H1 (cell line): ENCODE data around the gene PCDHB12. TPM values are rescaled to one million over a fixed set of nuclear protein-coding genes. Genes with fewer than 3 reads are reported as not detected.
"Not testable (repeated sequence)": the region's sequence is repeated elsewhere in the genome, so short reads cannot be mapped to it uniquely, and the experiment has no call there.

Source experiments
- CTCF ChIA-PET: fragments of 300-600 bp; sonication (Branson Sonifier 250); formaldehyde crosslinking; loops from one replicate; lab custom pipeline; 2021; ENCODE audit not compliant: partially characterized antibody; lab: Charles Lee
- POLR2A ChIA-PET: fragments of 300-600 bp; sonication (Branson Sonifier 250); formaldehyde crosslinking; loops from one replicate; lab custom pipeline; 2021; ENCODE audit warnings: inconsistent platforms; ENCODE audit not compliant: partially characterized antibody; lab: Charles Lee
- DNase-seq, 2 experiments: peaks; one replicate each; pipeline versions ENCODE4 v3.0.0 to v3.0.0-alpha.2; 2010 to 2022; ENCODE audit warnings: low spot score in 2 of 2, low read depth in 1 of 2, mixed read lengths in 1 of 2
- FAIRE-seq: peaks from 2 replicates; lab custom pipeline; 2011; peaks lifted over from hg19 to GRCh38; lab: Jason Lieb, UNC
- H2AFZ ChIP-seq: 2 replicates; pipeline ENCODE4 v1.8.1; 2012; ENCODE audit warnings: low read length, inconsistent platforms
- H2AK5ac ChIP-seq: 2 replicates; pipeline ENCODE4 v1.6.1; 2013; ENCODE audit warnings: low read depth, low read length
- H2BK120ac ChIP-seq: replicated peaks from 2 replicates; pipeline ENCODE3; 2013; ENCODE audit warnings: low read depth, low read length, inconsistent platforms
- H2BK12ac ChIP-seq: 2 replicates; pipeline ENCODE4 v1.6.1; 2013; ENCODE audit warnings: low read depth, low read length
- H2BK15ac ChIP-seq: 2 replicates; pipeline ENCODE4 v1.6.1; 2013; ENCODE audit warnings: low read length
- H2BK20ac ChIP-seq: 2 replicates; pipeline ENCODE4 v1.6.1; 2013; ENCODE audit warnings: low read length
- H2BK5ac ChIP-seq: 2 replicates; pipeline ENCODE4 v1.6.1; 2013; ENCODE audit warnings: low read depth, low read length
- H3K14ac ChIP-seq: 2 replicates; pipeline ENCODE4 v1.6.1; 2013; ENCODE audit warnings: inconsistent platforms; ENCODE audit not compliant: insufficient read length
- H3K18ac ChIP-seq: 2 replicates; pipeline ENCODE4 v1.6.1; 2013; ENCODE audit warnings: low read length; ENCODE audit errors: extremely low read depth
- H3K23ac ChIP-seq: 2 replicates; pipeline ENCODE4 v1.6.1; 2013; ENCODE audit warnings: inconsistent platforms; ENCODE audit not compliant: insufficient read length
- H3K23me2 ChIP-seq: 2 replicates; pipeline ENCODE4 v1.6.1; 2013; ENCODE audit warnings: low read depth, low read length
- H3K27ac ChIP-seq: 2 replicates; pipeline ENCODE4 v1.6.1; 2011; ENCODE audit warnings: low read depth, low read length, inconsistent platforms
- H3K27me3 ChIP-seq, 4 experiments: replicated peaks in 1 of 4; 1 replicate in 1 of 4; 2 replicates in 3 of 4; pipeline versions ENCODE4 v1.6.1 to v1.8.1; 2011 to 2013; ENCODE audit warnings: low read length in 3 of 4, mild to moderate bottlenecking in 3 of 4, inconsistent platforms in 2 of 4, mixed read lengths in 2 of 4, moderate library complexity in 1 of 4; ENCODE audit not compliant: control insufficient read depth in 3 of 4, insufficient read depth in 3 of 4; ENCODE audit errors: extremely low read depth in 1 of 4
- H3K36me3 ChIP-seq, 4 experiments: 2 replicates each; pipeline versions ENCODE4 v1.6.1 to v1.8.1; 2011 to 2013; ENCODE audit warnings: mild to moderate bottlenecking in 4 of 4, low read length in 3 of 4, moderate library complexity in 2 of 4, control low read depth in 1 of 4, inconsistent platforms in 1 of 4; ENCODE audit not compliant: insufficient read depth in 4 of 4, control insufficient read depth in 2 of 4
- H3K4ac ChIP-seq: replicated peaks from 2 replicates; pipeline ENCODE3; 2013; ENCODE audit warnings: low read length, low read depth, mixed read lengths, inconsistent platforms; ENCODE audit not compliant: insufficient read length
- H3K4me1 ChIP-seq, 4 experiments: replicated peaks in 1 of 4; 1 replicate in 1 of 4; 2 replicates in 3 of 4; pipeline versions ENCODE4 v1.6.1 to v1.8.1; 2011 to 2013; ENCODE audit warnings: low read length in 3 of 4, inconsistent platforms in 2 of 4, mixed read lengths in 1 of 4; ENCODE audit not compliant: insufficient read depth in 4 of 4, control insufficient read depth in 3 of 4
- H3K4me2 ChIP-seq, 2 experiments: 2 replicates each; pipeline versions ENCODE4 v1.6.1 to v1.8.1; 2011 to 2013; ENCODE audit warnings: low read depth in 2 of 2, low read length in 2 of 2, control low read depth in 1 of 2, inconsistent platforms in 1 of 2, mild to moderate bottlenecking in 1 of 2; ENCODE audit not compliant: insufficient read depth in 1 of 2
- H3K4me3 ChIP-seq, 4 experiments: fragments of 200-600, 300-600 bp in 1 of 4; sonication (generic), shearing (Covaris generic), sonication (Bioruptor Twin) in 1 of 4; 2 replicates each; pipeline versions ENCODE4 v1.5.1 to v1.8.1; 2011 to 2016; ENCODE audit warnings: low read length in 4 of 4, low read depth in 3 of 4, control low read depth in 2 of 4, inconsistent platforms in 2 of 4, mild to moderate bottlenecking in 2 of 4, mixed read lengths in 1 of 4, moderate library complexity in 1 of 4; ENCODE audit not compliant: insufficient read depth in 2 of 4; ENCODE audit errors: extremely low read depth in 1 of 4
- H3K56ac ChIP-seq: replicated peaks from 2 replicates; pipeline ENCODE3; 2013; ENCODE audit warnings: low read depth, mild to moderate bottlenecking, mixed read lengths, low read length, inconsistent platforms; ENCODE audit not compliant: insufficient read length
- H3K79me1 ChIP-seq: 2 replicates; pipeline ENCODE4 v1.6.1; 2013; ENCODE audit warnings: low read depth, low read length, control low read depth
- H3K79me2 ChIP-seq, 2 experiments: 2 replicates each; pipeline versions ENCODE4 v1.6.1 to v1.8.1; 2012 to 2013; ENCODE audit warnings: low read length in 2 of 2, mild to moderate bottlenecking in 2 of 2, inconsistent platforms in 1 of 2; ENCODE audit not compliant: insufficient read depth in 2 of 2, control insufficient read depth in 1 of 2
- H3K9ac ChIP-seq, 4 experiments: replicated peaks in 1 of 4; 1 replicate in 1 of 4; 2 replicates in 3 of 4; pipeline versions ENCODE4 v1.6.1 to v1.8.1; 2011 to 2013; ENCODE audit warnings: low read depth in 3 of 4, low read length in 3 of 4, control low read depth in 2 of 4, mild to moderate bottlenecking in 2 of 4, moderate library complexity in 2 of 4, inconsistent platforms in 1 of 4; ENCODE audit errors: extremely low read depth in 1 of 4
- H3K9me3 ChIP-seq, 2 experiments: 2 replicates each; pipeline versions ENCODE4 v1.6.1 to v1.8.1; 2012 to 2013; ENCODE audit warnings: mild to moderate bottlenecking in 2 of 2, moderate library complexity in 2 of 2, control low read depth in 1 of 2, inconsistent platforms in 1 of 2, low read depth in 1 of 2, low read length in 1 of 2, mixed read lengths in 1 of 2; ENCODE audit not compliant: insufficient read depth in 2 of 2
- H4K20me1 ChIP-seq, 2 experiments: replicated peaks in 1 of 2; 2 replicates each; pipeline versions ENCODE3 to v1.8.1; 2011 to 2013; ENCODE audit warnings: inconsistent platforms in 2 of 2, low read length in 2 of 2, mild to moderate bottlenecking in 1 of 2; ENCODE audit not compliant: insufficient read depth in 2 of 2, control insufficient read depth in 1 of 2
- H4K5ac ChIP-seq: 2 replicates; pipeline ENCODE4 v1.6.1; 2013; ENCODE audit warnings: low read length, low read depth, mixed read lengths, inconsistent platforms; ENCODE audit not compliant: insufficient read length
- H4K8ac ChIP-seq: 2 replicates; pipeline ENCODE4 v1.8.0; 2013; ENCODE audit warnings: mild to moderate bottlenecking, moderate library complexity, low read length, inconsistent platforms; ENCODE audit not compliant: insufficient read depth; ENCODE audit errors: extremely low read depth
- H4K91ac ChIP-seq: replicated peaks from 2 replicates; pipeline ENCODE3; 2013; ENCODE audit warnings: low read length, mixed read lengths, inconsistent platforms; ENCODE audit not compliant: insufficient read length
- RAD21 ChIP-seq, 2 experiments: IDR thresholded peaks in 1 of 2; conservative IDR thresholded peaks in 1 of 2; 2 replicates each; pipeline ENCODE4 v1.6.1; 2011; ENCODE audit warnings: low read depth in 2 of 2, low read length in 2 of 2, improper control_type of control experiment in 1 of 2, inconsistent platforms in 1 of 2, mild to moderate bottlenecking in 1 of 2, moderate library complexity in 1 of 2
- WGBS, 2 experiments: shearing (Covaris generic) in 1 of 2; methylation state at CpG; one replicate each; pipeline versions ENCODE4 v1.1.6 to v1.1.7; 2013 to 2015; ENCODE audit warnings: low lambda C conversion rate in 2 of 2, mixed read lengths in 2 of 2, inconsistent platforms in 1 of 2, low coverage in 1 of 2, missing lambda C conversion rate in 1 of 2; ENCODE audit not compliant: insufficient replicate concordance in 2 of 2, insufficient coverage in 1 of 2, insufficient read length in 1 of 2; ENCODE audit errors: extremely low coverage in 1 of 2, missing lambda C conversion rate in 1 of 2; 5-methylcytosine and 5-hydroxymethylcytosine counted together
- polyA plus RNA-seq, 7 experiments: library from polyadenylated mRNA; depleted of rRNA in 3 of 7; stranded (reverse) in 5 of 7; unstranded in 2 of 7; fragments of >200 nt in 5 of 7; fragments of 200-250 nt in 2 of 7; gene quantifications; 1 replicate in 5 of 7; 2 replicates in 1 of 7; 4 replicates in 1 of 7; pipeline versions ENCODE4 v1.2.1 to v1.2.3, GENCODE V29; 2011 to 2013; ENCODE audit warnings: missing spikeins in 2 of 7, mixed read lengths in 2 of 7
- total RNA-seq: library from RNA; stranded (reverse); fragmentation: NEBNext Ultra II Directional; extraction: Animal tissue kit (Norgen Biotek cat#: 25700); gene quantifications from 2 replicates; pipeline ENCODE4 v1.2.1, GENCODE V29; 2021

Gene PCDHB12
- total and polyA plus RNA-seq, 2 of the 8 experiments (the other 6 are each of a cell fraction or from before 2014, with no cell fraction given) = 1.1 to 2.0 TPM

DNA sequence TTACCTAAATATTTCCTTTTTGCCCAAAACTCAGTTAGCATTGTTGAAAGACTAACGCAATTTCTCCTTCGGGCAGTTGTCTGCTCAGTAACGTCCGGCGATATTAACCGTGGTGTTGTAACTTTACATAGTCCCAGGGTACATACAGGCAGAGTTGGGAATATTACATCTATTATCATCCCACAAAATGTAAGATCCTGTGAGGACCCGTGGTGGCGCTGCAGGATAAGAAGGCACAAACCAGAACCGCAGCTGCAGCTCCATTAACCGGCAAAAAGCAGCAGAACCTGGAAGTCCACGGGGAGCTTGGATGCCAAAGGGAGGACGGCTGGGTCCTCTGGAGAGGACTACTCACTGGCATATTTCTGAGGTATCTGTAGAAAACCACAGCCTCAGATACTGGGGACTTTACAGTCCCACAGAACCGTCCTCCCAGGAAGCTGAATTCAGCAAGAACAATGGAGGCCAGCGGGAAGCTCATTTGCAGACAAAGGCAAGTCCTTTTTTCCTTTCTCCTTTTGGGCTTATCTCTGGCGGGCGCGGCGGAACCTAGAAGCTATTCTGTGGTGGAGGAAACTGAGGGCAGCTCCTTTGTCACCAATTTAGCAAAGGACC, 30.8 kb upstream of the PCDHB12 start, which contains the start of gene PCDHB8:
Gene PCDHB8, plus strand, starts transcription at position 214 of the 615 bp plus-strand sequence. Its CDS starts 245 bp downstream, at position 459.
- not testable (repeated sequence) for H3K27me3 ChIP-seq, H3K79me2 ChIP-seq, H4K5ac ChIP-seq, H3K9ac ChIP-seq, H2BK120ac ChIP-seq, H3K18ac ChIP-seq, H3K4ac ChIP-seq, DNase-seq, H2AK5ac ChIP-seq, H2BK15ac ChIP-seq, H4K20me1 ChIP-seq, H3K27ac ChIP-seq, H2BK5ac ChIP-seq, H2BK20ac ChIP-seq, H3K14ac ChIP-seq, H3K4me3 ChIP-seq, H3K23ac ChIP-seq, H4K8ac ChIP-seq, H3K36me3 ChIP-seq, H3K4me2 ChIP-seq, H2BK12ac ChIP-seq, H3K79me1 ChIP-seq, H4K91ac ChIP-seq, H3K56ac ChIP-seq, H3K4me1 ChIP-seq, H3K23me2 ChIP-seq, H2AFZ ChIP-seq
- TF ChIP-seq RAD21 (IDR thresholded peaks at IDR 0.05 in 1 of 2, conservative IDR thresholded peaks at IDR 0.05 in 1 of 2; ENCODE audit: low read depth in 2 of 2, low read length in 2 of 2) = peak in 1 of 2 experiments; percentile 12; a peak in 1 of 4 replicates
- POLR2A ChIA-PET = interaction anchor here (1.1 kb wide), 1 partner anchor 42 kb away, joined by 4 read pairs; the partner anchor contains the start of gene PCDHB5
- H3K9me3 ChIP-seq = peaks cover 0 to 15% of the 10 kb centered on the region in 2 experiments; a peak in 1 of 4 replicates
- CTCF ChIA-PET = interaction anchor here (0.7 to 2.8 kb wide), 15 partner anchors 9 to 380 kb away, joined by 3 to 21 read pairs (median 3); partner anchors contain the start of genes PCDHB10, PCDHB14, PCDHB2 and PCDHB9
- 80% methylated on average over 14 of the region's 18 CpGs; no CpG with 5 or more reads in 1 of the 2 experiments for WGBS, 2 experiments
- FAIRE-seq = peak; percentile 95
